DOHH2 (cell line): ENCODE measurements around the gene C11orf52.

Experiments used
- CTCF ChIP-seq: fragments of 200-600 bp; sonication (generic); IDR thresholded peaks from one replicate; pipeline ENCODE4 v1.5.1; 2014; ENCODE audit warnings: antibody characterized with exemption, mild to moderate bottlenecking, low read depth, low read length; ENCODE audit not compliant: poor library complexity, severe bottlenecking
- EZH2phosphoT487 ChIP-seq: fragments of 200-600 bp; sonication (generic); IDR thresholded peaks from 2 replicates; pipeline ENCODE4 v1.6.1; 2017; ENCODE audit warnings: borderline replicate concordance, mild to moderate bottlenecking, antibody characterized with exemption, low read length, moderate library complexity, mixed read lengths

GRCh38 chr11:111932611-111932950, 13.9 kb downstream of the C11orf52 start:
- TF ChIP-seq CTCF (no peak), EZH2phosphoT487 (no peak)
